GM18517 (cell line): Measurements from ENCODE around the gene FBXL19.

Experiments used
- ATAC-seq: cut with Tn5 transposase; IDR thresholded peaks from one replicate; pipeline ENCODE4 v1.9.1; 2021; ENCODE audit warnings: mild to moderate bottlenecking, moderate library complexity; ENCODE audit not compliant: unreplicated experiment

Gene FBXL19

DNA sequence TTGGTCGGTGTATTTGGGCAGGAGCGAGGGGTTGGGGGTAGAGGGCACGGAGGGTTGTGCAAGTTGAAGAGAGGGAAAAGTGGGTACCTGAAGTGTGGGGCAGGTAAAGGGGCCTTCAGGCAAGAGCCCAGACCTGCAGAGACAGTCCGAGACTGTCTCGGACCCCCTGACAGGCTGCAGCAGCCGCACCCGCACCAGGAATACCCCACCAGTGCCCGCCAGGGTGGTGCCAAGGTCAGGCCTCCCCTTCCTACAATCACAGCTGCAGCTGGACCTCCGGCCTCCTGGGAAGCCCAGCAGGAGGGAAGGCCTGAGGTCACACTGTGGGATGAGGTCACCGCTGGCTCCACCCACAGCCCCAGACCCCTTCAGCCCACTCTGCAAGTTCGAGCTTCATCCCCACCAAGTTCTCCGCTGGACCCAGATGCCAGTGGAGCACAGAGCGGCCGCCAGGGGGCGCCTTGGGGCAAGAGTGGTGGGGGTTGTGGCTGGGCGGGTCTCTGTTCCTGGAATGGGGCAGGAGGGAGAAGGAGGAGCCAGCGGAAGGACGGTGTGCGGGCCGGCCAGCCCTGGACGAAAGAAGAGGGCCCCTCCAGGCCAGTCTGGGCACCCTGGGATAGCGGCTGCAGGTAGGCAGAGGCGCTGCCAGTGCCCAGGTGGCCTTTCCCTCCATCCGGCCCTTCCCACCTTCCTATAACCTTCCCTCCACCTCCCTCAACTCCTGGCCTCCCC, 61.5 kb downstream of the FBXL19 start, which contains the start of gene HSD3B7:
TSS of gene HSD3B7 (plus strand) at position 539 of the 732 bp plus-strand sequence. CDS start 452 bp downstream, outside the sequence.
- ATAC-seq: no peak

DNA sequence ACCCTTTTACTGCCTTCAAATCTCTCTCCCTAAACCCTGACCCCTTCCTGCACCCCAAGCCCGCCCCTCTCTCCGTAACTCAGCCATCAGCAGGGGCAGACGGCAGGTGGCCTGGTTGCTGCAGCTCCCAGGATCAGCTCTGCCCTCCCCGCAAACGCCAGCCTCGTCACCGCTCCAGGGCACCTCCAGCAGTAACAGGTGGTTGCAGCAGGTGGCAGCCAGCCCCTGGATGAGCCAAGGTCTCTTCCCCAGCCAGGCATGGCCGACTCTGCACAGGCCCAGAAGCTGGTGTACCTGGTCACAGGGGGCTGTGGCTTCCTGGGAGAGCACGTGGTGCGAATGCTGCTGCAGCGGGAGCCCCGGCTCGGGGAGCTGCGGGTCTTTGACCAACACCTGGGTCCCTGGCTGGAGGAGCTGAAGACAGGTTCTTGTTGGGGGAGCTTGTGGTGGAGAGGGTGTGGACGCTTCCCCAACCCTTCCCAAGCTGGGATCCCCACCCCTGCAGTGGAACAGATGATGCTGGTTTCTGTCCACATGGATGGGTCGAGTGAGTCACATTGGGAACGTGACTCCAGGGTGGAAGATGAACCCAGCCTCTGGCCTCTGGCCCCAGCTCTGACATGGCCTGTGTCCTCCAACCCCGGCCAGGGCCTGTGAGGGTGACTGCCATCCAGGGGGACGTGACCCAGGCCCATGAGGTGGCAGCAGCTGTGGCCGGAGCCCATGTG, 62.2 kb downstream of the FBXL19 start:
- no peak for ATAC-seq

DNA sequence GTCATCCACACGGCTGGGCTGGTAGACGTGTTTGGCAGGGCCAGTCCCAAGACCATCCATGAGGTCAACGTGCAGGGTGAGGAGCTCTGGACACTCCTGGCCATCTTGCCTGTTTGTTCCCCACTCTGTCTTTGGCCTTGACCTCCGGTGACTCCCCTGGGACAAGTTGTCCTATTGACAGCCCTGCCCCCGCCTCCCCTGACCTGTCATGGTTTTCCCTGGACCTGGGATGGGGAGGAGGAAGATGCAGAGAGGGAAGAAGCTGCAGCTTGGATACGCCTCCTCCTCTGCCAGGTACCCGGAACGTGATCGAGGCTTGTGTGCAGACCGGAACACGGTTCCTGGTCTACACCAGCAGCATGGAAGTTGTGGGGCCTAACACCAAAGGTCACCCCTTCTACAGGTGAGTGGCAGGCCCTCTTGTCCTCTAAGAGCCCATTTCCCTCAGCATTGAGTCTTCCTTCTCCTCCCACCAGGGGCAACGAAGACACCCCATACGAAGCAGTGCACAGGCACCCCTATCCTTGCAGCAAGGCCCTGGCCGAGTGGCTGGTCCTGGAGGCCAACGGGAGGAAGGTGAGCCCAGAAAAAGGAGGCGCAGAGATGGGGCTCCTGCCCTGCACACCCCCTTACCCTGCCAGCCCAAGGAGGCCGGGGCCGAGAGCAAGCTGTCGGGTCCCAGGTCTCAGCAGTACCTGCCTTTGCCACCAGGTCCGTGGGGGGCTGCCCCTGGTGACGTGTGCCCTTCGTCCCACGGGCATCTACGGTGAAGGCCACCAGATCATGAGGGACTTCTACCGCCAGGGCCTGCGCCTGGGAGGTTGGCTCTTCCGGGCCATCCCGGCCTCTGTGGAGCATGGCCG, 63.0 kb downstream of the FBXL19 start:
- ATAC-seq: no peak

DNA sequence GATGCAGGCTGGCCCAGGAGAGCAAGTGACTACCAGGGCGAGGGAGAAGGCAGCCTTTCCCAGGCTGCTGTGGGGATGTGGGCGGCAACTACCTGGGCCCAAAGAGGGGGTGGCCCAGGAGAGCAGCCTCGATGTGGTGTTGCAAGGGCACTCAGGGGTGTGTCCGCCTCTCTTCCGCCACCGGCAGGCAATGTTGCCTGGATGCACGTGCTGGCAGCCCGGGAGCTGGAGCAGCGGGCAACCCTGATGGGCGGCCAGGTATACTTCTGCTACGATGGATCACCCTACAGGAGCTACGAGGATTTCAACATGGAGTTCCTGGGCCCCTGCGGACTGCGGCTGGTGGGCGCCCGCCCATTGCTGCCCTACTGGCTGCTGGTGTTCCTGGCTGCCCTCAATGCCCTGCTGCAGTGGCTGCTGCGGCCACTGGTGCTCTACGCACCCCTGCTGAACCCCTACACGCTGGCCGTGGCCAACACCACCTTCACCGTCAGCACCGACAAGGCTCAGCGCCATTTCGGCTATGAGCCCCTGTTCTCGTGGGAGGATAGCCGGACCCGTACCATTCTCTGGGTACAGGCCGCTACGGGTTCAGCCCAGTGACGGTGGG, 64.3 kb downstream of the FBXL19 start:
- ATAC-seq: no peak

DNA sequence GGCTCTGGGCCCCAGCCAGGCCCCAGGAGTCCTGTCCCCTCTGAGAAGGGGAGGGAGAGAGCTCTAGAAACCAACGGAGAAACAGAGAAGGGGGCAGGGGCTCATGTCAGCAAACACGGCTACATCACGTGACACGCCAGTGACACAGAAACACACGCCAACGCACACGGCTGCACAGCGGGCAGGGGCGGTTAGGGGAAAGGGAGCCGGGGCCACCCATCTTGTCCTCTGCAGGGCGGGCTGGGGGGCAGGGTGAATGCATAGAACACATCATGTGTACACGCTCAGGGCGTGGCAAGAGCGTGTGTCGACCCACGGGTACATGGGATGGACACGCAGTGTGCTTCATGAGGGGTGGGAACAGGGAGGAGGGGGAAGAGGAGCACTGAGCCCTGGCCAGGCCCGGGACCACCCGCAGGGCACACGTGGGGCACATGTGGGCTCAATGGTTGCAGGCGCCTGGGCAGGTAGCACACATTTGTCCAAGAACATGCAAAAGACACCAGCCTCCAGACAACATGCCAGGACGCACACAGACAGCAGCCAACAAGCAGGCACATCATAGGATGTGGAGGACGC, 66.2 kb downstream of the FBXL19 start:
- no peak for ATAC-seq

DNA sequence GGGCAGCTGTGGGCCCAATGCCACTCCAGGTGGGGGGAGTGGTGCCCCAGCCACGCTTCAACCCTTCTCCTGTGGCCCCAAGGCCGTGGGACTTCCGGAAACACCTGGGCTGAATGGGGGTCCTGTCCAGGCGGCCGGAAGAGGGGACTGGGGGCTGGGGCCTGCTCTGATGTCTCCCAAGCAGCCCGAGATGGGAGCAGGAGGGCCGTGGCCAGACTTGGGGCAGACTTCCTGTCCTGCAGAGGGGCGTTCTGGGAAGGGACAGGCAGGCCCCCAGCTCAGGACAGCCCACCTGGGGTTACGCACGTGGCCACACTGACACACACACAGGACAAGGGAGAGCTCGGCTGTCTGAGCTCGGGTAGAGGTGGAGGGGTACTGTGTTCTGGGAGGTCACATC, 66.7 kb downstream of the FBXL19 start:
- ATAC-seq: no peak

DNA sequence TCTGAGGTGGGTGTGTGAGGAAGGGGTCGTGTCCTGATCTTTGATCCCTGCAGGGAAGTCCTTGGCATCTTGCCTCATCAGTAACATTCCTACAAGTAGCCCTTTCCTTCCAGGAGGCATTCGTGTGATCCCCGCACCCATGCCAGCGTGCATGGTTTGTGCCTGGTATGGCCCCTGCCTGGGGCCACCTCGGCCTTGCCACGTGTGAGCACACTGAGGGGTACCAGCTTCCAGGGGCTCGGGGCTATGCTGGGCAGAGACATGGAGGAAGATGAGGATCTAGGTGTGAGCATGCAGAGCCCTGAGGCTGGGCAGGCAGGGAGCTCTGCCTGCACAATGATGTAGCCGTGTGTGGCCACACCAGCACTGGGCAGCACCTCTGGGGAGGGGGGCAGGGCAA, 67.7 kb downstream of the FBXL19 start:
- no peak for ATAC-seq

DNA sequence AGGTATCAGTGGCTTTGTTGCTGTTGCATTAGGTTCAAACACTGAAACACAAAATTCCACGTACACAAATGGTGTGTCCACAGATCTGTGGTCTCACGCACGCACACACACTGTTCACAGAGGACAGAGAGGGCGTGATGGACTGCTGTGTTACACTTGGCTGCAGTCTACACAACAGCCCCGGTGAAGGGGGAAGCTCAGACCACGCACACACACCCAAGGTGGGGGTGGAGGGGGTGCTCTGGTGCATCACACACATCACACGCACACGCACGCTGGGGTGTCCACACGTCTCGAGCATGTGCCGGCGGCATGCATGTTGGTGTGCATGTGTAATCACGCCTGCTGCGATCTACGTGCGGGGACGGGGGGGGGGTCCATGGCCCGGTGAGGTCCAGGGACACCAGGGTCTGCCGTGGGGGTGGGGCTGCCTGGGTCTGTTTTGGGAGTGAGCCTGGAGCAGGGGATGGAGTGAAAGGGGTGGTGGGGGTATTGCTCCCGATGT, 69.0 kb downstream of the FBXL19 start:
- no peak for ATAC-seq

DNA sequence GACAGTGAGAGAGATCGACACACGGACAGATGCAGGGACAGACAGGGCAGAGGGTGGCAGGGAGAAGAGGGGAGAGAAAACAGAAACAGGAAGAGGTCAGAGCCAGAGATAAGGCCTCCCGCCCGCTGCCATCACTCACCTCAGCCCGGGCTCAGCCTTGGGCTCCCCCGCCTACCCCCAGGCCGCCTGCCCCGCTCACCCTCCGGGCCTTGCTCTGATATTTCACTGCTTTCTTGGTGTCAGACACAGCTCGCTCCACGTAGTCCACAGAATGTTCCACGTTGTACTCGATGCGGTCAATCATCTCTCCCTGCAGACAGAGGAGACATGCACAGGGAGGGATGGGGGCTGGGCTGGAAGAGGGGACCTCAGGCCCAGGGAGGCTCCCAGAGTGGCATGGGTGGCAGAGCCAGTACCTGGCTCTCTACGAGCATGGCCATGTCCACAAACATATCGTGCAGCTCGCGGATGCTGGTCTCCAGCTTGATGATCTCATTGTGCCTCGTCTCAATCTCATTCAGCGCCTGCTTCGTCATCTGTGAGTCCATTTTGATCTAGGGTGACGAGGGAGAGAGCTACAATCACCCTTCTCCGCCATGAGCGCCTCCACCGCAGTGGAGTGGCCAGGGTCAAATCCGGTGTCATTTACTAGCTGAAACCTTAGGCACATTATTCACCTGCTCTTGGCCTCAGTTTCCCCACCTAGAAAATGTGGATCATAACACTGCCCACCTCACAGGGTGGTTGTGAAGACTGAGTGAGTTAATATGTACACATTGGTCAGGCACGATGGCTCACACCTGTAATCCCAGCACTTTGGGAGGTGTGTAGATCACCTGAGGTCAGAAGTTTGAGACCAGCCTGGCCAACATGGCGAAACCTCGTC, 69.8 kb downstream of the FBXL19 start:
- ATAC-seq: no peak

DNA sequence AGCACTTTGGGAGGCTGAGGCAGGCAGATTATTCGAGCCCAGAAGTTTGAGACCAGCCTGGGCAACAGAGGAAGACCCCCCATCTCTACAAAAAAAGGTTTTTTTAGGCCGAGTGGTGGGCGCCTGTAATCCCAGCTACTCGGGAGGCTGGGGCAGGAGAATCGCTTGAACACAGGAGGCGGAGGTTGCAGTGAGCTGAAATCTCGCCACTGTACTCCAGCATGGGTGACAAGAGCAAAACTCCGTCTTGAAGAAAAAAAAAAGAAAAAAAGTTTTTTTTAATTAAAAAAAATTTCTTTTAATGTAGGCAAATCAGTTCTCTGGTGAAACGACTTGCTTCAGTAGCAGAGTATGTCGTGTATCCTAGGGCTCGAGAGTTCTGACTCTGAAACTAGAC, 72.6 kb downstream of the FBXL19 start:
- no peak for ATAC-seq

DNA sequence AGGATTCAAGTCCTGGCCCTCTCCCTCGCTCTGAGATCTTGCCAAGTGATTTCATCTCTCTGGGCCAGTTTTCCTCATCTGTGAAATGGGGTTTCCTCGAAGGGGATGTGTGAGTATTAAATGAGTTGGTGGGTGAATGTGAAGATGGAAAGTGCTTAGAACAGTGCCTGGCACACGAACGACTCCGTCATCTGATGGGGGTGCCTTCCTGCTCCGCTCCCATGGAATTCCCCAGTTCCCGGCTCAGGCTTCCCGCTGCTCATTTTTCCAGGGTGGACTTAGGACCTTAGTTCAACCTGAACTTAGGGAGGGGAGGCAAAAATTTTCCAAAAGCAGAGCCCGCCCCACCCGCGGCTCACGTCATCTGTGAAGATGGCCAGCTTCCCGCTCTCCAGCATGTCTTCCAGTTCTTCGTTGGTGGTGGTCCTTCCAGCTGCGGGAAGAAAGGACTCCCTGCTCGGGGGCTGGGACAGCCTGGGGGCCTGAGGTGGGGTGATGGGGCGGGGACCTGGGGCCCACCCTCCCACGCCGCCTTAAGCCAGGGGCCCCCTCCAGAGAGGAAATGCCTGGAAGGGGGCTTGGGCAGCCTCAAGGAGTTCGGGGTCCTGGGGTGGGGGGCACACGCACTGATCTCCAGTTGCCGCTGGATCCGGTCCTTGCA, 73.1 kb downstream of the FBXL19 start:
- no peak for ATAC-seq

DNA sequence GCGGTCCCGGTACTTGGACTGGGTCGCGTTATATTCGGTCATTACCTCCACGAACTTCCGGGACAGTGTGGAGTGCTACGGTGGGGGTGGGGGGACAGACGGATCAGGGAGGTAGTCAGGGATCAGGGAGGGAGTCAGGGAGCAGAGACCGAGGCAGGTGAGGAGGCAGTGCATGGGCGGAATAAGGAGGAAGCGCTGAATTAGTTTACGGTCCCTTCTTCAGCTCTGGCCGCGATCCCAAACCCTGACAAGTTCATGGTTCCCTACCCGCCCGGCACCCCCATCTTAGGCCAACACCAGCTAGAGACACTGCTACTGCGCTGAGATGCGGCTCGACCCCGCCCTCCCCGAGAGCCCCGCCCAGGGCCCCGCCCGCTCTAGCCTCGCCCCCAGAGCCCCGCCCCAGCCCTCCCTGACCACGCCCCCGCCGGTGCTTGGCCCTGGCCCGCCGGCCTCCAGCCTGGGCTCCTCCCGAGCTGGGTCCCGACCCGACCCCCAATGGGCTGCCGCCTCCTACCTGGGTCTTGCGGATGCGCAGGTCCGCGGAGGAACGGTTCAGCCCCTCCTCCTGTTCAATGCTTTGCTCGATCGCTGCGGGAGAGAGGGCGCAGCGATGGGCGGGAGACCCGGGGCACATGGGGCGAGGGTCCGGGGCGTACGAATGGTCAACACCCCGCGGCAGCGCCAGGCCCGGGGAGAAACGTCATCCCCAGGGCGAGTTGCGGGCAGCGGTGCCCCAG, 73.8 kb downstream of the FBXL19 start:
- peak; percentile 46 for ATAC-seq

DNA sequence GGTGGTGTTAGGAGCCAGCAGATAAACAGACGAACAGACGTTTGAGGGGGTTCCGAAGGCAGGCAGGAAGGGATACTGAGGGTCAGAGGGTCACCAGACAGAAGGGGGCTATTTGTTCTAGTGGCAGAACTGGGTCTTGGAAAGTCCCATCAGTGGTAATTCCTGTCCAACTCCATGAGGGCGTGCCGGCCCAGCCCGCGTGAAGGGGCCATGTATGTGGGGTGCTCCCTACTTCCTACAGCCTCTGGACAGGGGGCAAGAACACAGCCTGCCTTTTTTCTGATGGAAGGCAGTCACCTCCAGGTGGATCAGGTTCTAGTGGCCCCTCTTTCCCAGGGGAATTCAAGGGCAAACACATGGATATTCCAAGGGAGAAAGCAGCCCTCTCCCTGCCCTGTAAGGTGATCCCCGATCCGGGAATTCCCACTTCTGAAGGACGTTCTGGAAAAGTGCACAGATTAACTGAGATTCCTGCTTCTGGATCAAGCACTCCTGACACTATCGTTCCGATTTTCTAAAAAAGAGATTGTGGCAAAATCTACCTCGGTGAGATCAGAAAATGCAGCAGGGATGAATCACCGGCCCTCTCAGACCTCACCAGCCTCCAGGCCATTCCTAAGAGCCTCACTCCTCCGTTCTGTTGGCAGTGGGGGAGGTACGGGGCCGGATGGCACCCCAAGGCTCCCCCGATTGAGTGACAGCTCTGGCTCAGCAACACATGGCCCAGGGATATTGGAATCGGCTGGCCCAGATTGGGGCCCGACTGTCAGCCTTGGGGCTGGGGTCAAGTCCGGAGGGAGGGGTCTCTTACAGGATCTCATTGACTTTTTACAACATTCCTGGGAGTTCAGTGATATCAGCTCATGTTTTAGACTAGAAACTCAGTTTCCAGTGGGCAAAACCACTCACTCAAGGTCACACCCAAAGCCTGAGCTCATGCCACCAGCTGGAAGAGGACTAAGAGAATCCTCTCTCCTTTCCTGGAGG, 74.6 kb downstream of the FBXL19 start:
- ATAC-seq: no peak
